ENCODE measurements around the gene DUSP1.

DUSP1 gene

DNA sequence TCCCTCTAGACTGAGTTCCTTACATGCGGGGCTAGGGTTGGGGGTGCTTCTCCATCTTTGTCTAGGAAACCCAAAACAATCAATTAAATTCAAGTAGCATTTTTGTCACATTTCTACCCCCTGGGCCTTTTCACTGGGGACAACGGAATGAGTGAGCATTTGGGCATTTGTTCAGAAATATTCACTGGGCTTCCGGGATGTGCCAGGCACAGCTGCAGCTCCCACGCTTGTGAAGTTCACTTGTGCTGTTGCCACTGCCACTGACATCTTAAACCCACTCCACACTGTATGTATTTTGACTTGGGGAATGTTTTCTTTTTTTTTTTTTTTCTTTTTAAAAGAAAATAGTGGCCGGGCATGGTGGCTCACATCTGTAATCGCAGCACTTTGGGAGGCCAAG is 31.6 kb downstream of the DUSP1 start:
- no peak for DNase-seq (ENCODE audit: extremely low read depth, low read depth)
- TF ChIP-seq, protein P1, sequence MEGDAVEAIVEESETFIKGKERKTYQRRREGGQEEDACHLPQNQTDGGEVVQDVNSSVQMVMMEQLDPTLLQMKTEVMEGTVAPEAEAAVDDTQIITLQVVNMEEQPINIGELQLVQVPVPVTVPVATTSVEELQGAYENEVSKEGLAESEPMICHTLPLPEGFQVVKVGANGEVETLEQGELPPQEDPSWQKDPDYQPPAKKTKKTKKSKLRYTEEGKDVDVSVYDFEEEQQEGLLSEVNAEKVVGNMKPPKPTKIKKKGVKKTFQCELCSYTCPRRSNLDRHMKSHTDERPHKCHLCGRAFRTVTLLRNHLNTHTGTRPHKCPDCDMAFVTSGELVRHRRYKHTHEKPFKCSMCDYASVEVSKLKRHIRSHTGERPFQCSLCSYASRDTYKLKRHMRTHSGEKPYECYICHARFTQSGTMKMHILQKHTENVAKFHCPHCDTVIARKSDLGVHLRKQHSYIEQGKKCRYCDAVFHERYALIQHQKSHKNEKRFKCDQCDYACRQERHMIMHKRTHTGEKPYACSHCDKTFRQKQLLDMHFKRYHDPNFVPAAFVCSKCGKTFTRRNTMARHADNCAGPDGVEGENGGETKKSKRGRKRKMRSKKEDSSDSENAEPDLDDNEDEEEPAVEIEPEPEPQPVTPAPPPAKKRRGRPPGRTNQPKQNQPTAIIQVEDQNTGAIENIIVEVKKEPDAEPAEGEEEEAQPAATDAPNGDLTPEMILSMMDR (IDR thresholded peaks at IDR 0.05; ENCODE audit: low read depth, low read length, missing control alignments) = no peak
- no peak overlapping the region for H3K4me3 ChIP-seq (replicated peaks; ENCODE audit: low read depth, low read length)

DNA sequence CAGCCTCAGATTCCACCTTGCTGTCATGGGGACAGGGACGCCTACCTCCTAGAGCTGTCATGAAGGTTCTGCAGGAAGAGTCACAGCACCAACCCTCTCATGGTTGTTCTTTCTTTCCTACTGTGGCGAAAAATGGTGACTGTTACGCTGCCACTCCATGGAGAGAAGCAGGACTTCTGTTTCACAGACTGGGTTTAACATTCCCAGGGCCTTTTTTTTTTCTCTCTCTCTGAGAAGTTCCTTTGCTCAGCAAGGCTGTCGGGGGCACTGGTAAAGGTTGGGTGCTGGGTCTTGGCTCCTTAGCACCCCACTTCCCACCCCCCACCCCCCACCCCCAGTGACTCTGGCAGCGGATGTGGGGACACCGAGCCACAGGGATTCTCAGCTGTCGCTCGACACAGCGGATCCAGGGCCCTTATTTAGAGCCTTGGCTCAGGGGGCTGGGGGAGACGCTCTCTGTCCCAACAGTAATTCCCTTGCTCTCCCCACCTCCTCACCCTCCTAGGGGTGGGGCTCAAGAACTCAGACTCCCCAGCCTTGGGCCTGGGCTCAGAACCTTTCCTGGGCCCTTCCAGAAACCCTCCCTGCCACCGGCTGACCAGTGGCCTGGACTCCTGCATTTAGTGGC is 34.4 kb downstream of the DUSP1 start:
- no peak for DNase-seq (ENCODE audit: extremely low read depth, low read depth)
- no peak overlapping the region for H3K4me3 ChIP-seq (replicated peaks; ENCODE audit: low read depth, low read length)
- TF ChIP-seq, protein P1 (IDR thresholded peaks at IDR 0.05; ENCODE audit: low read depth, low read length, missing control alignments) = no peak

DNA sequence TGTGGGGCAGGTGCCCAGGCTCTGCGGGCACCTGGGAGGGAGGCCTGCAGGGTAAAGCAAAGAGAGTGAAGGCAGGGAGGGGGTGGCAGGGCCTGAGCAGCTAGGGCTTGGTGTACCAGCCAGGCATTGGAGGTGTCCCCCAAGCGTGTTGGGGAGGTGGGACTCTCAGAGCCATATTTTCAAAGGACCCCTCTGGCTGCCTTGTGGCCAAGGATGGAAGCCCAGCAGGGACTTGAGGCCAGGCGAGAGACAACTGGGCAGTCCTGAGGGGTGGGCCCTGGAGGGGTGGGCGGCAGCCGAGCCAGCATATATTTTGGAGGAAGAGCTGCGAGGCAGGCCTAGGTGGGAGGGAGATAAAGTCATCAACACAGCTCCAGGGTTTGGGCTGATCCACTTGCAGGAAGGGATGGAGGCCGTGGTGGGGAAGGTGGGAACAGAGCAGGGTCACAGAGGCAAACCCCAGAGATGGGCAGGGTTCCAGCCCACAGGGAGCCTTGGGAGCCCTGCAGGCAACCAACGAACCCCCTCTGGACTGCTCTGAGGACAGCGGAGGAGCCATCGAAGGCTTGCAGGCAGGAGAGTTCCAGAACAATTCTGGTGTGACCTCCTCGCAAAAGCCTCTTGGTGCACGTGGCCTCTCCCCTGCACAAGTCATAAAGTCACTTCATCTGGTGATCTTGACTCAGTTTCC is 35.7 kb downstream of the DUSP1 start:
- TF ChIP-seq, protein P1 (IDR thresholded peaks at IDR 0.05; ENCODE audit: low read depth, low read length, missing control alignments) = no peak
- H3K4me3 ChIP-seq (replicated peaks; ENCODE audit: low read depth, low read length) = no peak overlapping the region
- no peak for DNase-seq (ENCODE audit: extremely low read depth, low read depth)

DNA sequence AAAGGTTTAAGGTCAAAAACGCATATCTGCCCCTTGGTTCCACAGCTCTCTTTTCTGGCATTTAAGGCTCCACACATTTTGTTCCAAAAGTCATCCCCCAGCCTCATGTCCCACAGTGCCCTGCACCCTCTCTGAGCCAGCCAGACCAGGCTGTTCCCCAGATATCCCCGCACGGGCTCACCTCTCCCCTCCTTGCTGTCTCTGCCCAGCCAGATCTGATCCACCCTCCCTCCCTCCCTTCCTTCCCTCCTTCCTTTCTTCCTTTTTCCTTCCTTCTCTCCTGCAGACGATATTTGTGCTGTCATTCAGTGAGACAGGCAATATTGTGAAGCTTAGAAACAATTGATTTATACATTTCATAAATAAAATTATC is 37.0 kb downstream of the DUSP1 start:
- TF ChIP-seq, protein P1 (IDR thresholded peaks at IDR 0.05; ENCODE audit: low read depth, low read length, missing control alignments) = no peak
- DNase-seq (ENCODE audit: extremely low read depth, low read depth) = no peak
- no peak overlapping the region for H3K4me3 ChIP-seq (replicated peaks; ENCODE audit: low read depth, low read length)

DNA sequence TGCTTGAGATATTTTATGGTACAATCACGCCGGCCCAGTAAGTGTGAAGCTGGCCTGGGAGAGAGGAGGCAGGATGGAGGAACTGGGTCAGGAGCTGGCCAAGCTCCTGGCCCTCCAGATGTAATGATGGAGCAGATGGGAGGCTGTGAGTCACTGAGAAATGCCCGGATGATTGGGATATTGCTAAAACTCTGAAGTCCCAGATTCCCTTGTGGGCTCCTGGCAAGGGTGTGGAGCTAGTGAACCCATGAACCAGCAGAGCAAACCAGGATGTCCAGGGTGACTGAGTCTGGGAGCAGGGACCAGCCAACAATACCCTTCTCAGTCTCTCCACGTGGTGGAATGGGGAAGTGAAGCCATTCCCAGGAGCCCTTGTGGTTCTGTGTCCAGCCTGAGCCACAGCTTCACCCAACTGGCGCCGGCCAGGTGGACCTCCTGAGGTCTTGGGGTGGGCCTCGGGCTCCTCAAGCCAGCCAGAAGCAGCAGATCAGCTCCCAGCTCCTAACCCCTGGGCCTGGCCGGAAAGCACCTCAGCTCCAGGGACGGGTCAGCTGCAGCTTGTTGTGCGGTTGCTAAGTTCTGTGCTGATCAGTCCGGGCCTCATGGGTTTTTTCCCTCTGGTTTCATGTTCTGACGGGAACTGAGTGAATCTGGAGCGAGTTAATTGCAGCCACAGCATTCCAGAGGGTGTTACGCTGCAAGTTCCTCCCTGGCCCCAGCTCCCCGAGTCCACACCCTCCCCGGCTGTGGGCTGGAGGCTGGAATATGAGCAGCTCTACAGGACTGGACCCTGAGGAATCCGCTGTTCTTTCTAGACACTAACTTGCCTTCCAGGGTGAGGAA is 37.6 kb downstream of the DUSP1 start:
- no peak overlapping the region for H3K4me3 ChIP-seq (replicated peaks; ENCODE audit: low read depth, low read length)
- TF ChIP-seq, protein P1 (IDR thresholded peaks at IDR 0.05; ENCODE audit: low read depth, low read length, missing control alignments) = no peak
- DNase-seq (ENCODE audit: extremely low read depth, low read depth) = peak; percentile 96

DNA sequence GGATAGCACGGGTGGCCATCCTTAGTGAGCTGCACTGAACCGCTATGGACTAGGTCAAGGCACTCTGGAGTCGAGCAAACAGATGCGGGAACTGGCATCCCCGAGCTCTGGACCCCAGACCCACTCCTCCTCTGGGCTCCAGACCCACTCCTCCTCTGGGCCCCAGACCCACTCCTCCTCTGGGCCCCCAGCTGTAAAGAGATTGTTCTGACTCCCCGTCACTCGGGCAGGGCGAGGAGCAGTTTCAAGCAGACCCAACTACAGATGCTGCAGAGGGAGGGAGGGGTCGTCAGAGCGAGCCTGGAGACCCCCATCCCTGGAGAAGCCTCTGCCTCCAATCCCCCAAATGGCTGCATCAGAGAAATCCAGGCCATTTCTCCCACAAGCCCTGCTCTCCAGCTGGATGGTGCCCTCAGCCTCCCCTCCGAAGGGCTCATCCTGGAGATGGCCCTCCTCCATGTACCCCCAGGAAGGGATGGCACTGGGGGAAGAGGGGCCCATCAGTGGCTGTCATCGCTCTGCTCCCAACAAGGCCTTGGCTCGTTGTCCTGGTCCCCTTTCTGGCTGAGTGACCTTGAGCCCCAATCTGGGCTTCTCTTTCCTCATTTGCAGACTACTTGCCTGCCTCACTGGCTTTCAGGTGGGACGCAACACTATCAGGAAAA is 38.7 kb downstream of the DUSP1 start:
- H3K4me3 ChIP-seq (replicated peaks; ENCODE audit: low read depth, low read length) = no peak overlapping the region
- TF ChIP-seq, protein P1 (IDR thresholded peaks at IDR 0.05; ENCODE audit: low read depth, low read length, missing control alignments) = no peak
- DNase-seq (ENCODE audit: extremely low read depth, low read depth) = no peak

Measured in HFF-Myc (cell line).